OCI-LY7 (cell line): ENCODE data around the gene DHRS12.

ENCODE experiments used
- EZH2phosphoT487 ChIP-seq: fragments of 200-600 bp; sonication (generic); IDR thresholded peaks from 2 replicates; pipeline ENCODE4 v1.6.1; 2018; ENCODE audit warnings: low read depth, borderline replicate concordance, mild to moderate bottlenecking, mixed run types, antibody characterized with exemption, low read length, moderate library complexity, mixed read lengths
- TF ChIP-seq, protein P1 (sequence below): fragments of 200-600 bp; sonication (generic); conservative IDR thresholded peaks from 2 replicates; pipeline ENCODE4 v1.5.1; 2014; ENCODE audit warnings: mild to moderate bottlenecking, antibody characterized with exemption, low read length, moderate library complexity, mixed read lengths

- TF ChIP-seq, protein P1, sequence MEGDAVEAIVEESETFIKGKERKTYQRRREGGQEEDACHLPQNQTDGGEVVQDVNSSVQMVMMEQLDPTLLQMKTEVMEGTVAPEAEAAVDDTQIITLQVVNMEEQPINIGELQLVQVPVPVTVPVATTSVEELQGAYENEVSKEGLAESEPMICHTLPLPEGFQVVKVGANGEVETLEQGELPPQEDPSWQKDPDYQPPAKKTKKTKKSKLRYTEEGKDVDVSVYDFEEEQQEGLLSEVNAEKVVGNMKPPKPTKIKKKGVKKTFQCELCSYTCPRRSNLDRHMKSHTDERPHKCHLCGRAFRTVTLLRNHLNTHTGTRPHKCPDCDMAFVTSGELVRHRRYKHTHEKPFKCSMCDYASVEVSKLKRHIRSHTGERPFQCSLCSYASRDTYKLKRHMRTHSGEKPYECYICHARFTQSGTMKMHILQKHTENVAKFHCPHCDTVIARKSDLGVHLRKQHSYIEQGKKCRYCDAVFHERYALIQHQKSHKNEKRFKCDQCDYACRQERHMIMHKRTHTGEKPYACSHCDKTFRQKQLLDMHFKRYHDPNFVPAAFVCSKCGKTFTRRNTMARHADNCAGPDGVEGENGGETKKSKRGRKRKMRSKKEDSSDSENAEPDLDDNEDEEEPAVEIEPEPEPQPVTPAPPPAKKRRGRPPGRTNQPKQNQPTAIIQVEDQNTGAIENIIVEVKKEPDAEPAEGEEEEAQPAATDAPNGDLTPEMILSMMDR, result no peak
- no peak for TF ChIP-seq EZH2phosphoT487
These were observed 35.5 kb downstream of the DHRS12 start for GRCh38 chr13:51768378-51768921.
